WERI-Rb-1 (cell line): ENCODE results near the gene THEM5.

Experiments used
- DNase-seq: peaks from one replicate; pipeline ENCODE4 v3.0.0-alpha.2; 2020
- H3K27ac ChIP-seq: fragments of 250-450 bp; sonication (Bioruptor Pico); 2 replicates; pipeline ENCODE4 v1.5.1; 2020; ENCODE audit warnings: mild to moderate bottlenecking, moderate library complexity
- H3K27me3 ChIP-seq: fragments of 250-450 bp; sonication (Bioruptor Pico); 2 replicates; pipeline ENCODE4 v1.5.1; 2021; ENCODE audit warnings: mild to moderate bottlenecking, low read depth, moderate library complexity; ENCODE audit not compliant: insufficient read depth, severe bottlenecking
- H3K36me3 ChIP-seq: fragments of 250-450 bp; sonication (Bioruptor Pico); 2 replicates; pipeline ENCODE4 v1.5.1; 2020; ENCODE audit warnings: mild to moderate bottlenecking, moderate library complexity
- H3K4me3 ChIP-seq: 2 replicates; pipeline ENCODE4 v1.5.1; 2011; ENCODE audit warnings: low read depth, mild to moderate bottlenecking, control low read depth, low read length
- H3K9me3 ChIP-seq: fragments of 250-450 bp; sonication (Bioruptor Pico); 2 replicates; pipeline ENCODE4 v1.5.1; 2021; ENCODE audit warnings: mild to moderate bottlenecking, moderate library complexity; ENCODE audit not compliant: severe bottlenecking
- CTCF ChIP-seq: IDR thresholded peaks from 2 replicates; pipeline ENCODE4 v1.5.1; 2011; ENCODE audit warnings: low read depth, mild to moderate bottlenecking, control low read depth, inconsistent platforms, low read length

THEM5 gene

GRCh38 chr1:151852733-151853132 is 779 bp downstream of the THEM5 start:
- Histone ChIP-seq H3K27ac (no peak overlapping the region), H3K4me3 (no peak overlapping the region), H3K9me3 (no peaks in the 10 kb centered on the region), H3K36me3 (no peaks in the 10 kb centered on the region), H3K27me3 (no peaks in the 10 kb centered on the region)
- no peak for TF ChIP-seq CTCF
- no peak for DNase-seq

- H3K4me3 ChIP-seq, result no peak overlapping the region
- no peak for DNase-seq
- H3K27me3 ChIP-seq, result no peaks in the 10 kb centered on the region
- H3K9me3 ChIP-seq, result no peaks in the 10 kb centered on the region
- no peak for TF ChIP-seq CTCF
- H3K36me3 ChIP-seq, result no peaks in the 10 kb centered on the region
- H3K27ac ChIP-seq, result no peak overlapping the region
Measured at GRCh38 chr1:151851886-151852285, 1.6 kb downstream of the THEM5 start.

- H3K27me3 ChIP-seq, result no peaks in the 10 kb centered on the region
- TF ChIP-seq CTCF, result no peak
Measured at GRCh38 chr1:151849871-151850270, 3.6 kb downstream of the THEM5 start.

GRCh38 chr1:151849126-151849525 is 4.4 kb downstream of the THEM5 start:
- Histone ChIP-seq H3K9me3 (no peaks in the 10 kb centered on the region), H3K27me3 (no peaks in the 10 kb centered on the region), H3K4me3 (no peak overlapping the region), H3K36me3 (no peaks in the 10 kb centered on the region), H3K27ac (no peak overlapping the region)
- no peak for DNase-seq
- TF ChIP-seq CTCF, result no peak

More at GRCh38 chr1:151849871-151850270, 3.6 kb downstream of the THEM5 start:
- H3K9me3 ChIP-seq, result no peaks in the 10 kb centered on the region
- DNase-seq, result no peak
- H3K4me3 ChIP-seq, result no peak overlapping the region
- H3K36me3 ChIP-seq, result no peaks in the 10 kb centered on the region
- no peak overlapping the region for H3K27ac ChIP-seq

- Histone ChIP-seq H3K9me3 (no peaks in the 10 kb centered on the region), H3K36me3 (no peaks in the 10 kb centered on the region), H3K27ac (no peak overlapping the region), H3K27me3 (no peaks in the 10 kb centered on the region), H3K4me3 (no peak overlapping the region)
- no peak for DNase-seq
- TF ChIP-seq CTCF, result no peak
Measured at GRCh38 chr1:151847867-151848596, 5.5 kb downstream of the THEM5 start.
